HG03108 (cell line): ENCODE measurements around the gene GDI1.

Experiments used
- ATAC-seq: cut with Tn5 transposase; IDR thresholded peaks from one replicate; pipeline ENCODE4 v1.9.1; 2021; ENCODE audit warnings: moderate library complexity; ENCODE audit not compliant: unreplicated experiment

The GDI1 gene

DNA sequence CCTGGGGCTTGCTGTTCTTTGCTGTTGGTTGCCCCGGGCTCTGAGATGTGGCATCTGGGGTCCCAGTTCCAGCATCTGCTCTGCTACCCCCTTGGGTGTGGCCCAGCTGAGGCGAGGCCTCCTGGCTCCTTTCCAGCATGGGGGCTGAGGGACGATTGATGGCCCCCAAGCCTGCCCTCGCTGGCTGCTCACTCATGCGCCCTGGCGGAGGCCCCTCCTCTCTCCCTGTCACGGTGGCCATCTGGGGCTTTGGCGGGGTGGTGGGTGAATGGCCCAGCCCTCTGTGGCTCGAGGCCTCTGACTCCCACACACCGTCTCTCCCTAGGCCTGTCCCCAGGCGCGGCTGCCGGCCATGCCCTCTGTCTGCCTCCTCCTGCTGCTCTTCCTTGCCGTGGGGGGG, 22.9 kb downstream of the GDI1 start:
- no peak for ATAC-seq

DNA sequence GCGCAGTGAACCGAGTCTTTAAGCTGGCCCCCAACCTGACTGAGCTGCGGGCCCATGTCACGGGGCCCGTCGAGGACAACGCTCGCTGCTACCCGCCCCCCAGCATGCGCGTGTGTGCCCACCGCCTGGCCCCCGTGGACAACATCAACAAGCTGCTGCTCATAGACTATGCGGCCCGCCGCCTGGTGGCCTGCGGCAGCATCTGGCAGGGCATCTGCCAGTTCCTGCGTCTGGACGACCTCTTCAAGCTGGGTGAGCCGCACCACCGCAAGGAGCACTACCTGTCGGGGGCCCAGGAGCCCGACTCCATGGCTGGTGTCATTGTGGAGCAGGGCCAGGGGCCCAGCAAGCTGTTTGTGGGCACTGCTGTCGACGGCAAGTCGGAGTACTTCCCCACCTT, 23.4 kb downstream of the GDI1 start:
- no peak for ATAC-seq

DNA sequence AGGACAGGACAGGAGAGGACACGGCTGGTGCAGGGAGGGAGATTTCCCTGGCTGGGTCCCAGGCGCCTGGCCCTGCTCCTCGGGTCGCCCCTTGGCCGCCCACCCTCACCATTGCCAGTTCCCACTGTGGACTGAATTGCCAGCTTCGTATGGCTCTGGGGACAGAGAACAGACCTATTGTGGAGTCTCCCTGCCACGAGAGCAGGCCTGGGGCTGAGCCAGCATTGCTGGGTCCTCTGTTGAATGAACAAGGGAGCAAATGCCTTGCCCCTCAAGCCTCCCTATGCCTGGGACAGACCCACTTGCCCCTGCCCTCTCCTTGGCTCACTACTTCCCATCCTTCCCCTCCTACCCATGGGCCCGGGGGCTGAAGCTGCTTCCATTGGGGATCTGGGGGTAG, 25.4 kb downstream of the GDI1 start:
- ATAC-seq, result no peak

DNA sequence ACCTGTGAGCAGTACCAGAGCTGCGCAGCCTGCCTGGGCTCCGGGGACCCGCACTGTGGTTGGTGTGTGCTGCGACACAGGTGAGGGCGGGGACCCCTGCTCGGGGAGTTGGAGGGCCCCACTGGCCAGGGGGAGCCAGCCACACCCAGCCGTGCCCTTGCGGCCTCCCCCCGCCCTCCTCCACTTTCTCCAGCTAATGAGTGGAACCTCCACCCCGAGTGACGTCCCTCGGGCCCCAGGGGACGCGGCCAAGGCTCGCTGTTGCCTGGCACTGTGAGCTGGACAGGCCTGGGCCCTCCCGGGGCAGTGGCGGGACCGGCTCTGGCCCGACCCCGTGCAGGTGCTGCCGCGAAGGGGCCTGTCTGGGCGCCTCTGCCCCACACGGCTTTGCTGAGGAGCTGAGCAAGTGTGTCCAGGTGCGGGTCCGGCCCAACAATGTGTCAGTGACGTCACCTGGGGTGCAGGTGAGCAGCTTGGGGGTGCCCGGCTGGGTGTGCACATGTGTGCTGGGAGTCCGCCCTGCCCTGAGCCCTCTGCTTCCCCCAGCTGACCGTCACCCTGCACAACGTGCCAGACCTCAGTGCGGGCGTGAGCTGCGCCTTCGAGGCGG, 26.8 kb downstream of the GDI1 start:
- ATAC-seq, result no peak

DNA sequence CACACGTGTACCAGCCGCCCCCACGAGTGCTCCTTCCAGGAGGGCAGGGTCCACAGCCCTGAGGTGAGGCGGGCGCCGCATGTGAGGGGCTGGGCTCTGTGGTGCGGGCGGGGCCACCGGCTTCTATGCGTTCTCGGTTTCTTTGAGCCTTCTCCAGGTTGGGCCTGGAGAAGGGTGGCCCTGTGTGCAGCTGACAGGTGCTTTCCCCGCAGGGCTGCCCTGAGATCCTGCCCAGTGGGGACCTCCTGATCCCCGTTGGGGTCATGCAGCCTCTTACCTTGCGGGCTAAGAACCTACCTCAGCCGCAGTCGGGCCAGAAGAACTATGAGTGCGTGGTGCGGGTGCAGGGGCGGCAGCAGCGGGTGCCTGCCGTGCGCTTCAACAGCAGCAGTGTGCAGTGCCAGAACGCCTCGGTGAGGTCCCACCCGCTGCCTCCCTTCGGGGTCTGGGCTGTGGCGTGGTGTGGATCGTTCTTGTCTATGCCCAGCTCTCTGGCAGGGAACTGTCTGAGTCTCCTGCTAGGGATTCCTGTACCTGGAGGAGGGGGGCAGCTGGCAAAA, 27.9 kb downstream of the GDI1 start:
- no peak for ATAC-seq

DNA sequence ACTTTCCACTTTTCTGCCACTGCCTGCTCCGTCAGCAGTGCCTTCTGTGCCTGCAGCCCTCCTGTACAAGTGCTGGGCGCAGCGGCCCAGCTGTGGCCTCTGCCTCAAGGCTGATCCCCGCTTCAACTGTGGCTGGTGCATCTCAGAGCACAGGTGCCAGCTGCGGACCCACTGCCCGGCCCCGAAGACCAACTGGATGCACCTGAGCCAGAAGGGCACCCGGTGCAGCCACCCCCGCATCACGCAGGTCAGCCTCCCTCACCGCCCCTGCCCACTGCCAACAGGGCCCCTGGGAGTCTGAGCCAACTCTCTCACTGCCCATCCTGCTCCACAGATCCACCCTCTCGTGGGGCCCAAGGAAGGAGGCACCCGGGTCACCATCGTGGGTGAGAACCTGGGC, 28.6 kb downstream of the GDI1 start:
- no peak for ATAC-seq

DNA sequence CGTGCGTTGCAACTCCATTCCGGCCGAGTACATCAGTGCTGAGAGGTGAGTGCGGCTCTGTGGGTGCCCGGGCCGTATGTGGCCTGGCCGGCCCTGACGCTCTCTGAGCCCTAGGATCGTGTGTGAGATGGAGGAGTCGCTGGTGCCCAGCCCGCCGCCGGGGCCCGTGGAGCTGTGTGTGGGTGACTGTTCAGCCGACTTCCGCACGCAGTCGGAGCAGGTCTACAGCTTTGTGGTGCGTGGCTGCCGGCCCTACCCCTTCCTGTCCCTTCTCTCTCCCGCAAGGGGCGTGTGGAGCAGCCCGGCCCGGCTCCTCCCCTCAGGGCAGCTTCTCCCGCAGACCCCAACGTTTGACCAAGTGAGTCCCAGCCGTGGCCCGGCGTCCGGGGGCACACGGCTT, 29.1 kb downstream of the GDI1 start:
- no peak for ATAC-seq

DNA sequence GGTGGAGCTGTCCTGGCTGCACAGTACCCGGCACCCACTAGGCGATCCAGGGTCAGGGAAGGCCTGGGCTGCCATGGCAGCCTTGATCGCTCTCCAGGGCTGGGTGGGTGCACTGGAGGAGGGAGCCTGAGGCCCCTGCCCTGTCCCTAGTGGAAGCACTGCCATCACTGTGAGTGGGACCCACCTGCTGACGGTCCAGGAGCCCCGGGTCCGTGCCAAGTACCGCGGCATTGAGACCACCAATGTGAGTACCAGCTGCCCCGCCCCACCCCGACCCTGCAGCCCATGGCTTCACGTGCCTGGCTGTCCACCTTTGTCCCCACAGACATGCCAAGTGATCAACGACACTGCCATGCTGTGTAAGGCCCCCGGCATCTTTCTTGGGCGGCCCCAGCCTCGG, 30.0 kb downstream of the GDI1 start:
- no peak for ATAC-seq

DNA sequence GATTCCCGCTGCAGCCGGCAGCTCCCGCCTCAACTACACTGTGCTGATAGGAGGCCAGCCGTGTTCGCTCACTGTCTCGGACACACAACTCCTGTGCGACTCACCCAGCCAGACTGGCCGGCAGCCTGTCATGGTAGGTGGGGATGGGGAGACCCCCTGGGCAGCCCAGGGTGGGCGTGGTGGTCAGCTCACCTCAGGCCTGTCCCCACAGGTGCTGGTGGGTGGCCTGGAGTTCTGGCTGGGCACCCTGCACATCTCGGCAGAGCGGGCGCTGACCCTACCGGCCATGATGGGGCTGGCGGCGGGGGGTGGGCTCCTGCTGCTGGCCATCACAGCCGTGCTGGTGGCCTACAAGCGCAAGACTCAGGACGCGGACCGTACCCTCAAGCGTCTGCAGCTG, 30.6 kb downstream of the GDI1 start:
- ATAC-seq, result no peak

DNA sequence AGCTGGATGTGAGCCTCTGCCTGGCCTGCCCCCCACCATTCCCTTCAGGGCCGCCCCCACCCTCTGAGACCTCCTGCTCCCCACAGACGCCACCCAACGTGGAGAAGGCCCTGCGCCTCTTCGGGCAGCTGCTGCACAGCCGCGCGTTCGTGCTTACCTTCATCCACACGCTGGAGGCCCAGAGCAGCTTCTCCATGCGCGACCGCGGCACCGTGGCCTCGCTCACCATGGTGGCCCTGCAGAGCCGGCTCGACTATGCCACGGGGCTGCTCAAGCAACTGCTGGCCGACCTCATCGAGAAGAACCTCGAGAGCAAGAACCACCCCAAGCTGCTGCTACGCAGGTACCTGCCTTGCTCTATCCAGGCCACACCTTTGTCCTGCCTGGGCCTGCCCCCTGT, 31.3 kb downstream of the GDI1 start:
- no peak for ATAC-seq

DNA sequence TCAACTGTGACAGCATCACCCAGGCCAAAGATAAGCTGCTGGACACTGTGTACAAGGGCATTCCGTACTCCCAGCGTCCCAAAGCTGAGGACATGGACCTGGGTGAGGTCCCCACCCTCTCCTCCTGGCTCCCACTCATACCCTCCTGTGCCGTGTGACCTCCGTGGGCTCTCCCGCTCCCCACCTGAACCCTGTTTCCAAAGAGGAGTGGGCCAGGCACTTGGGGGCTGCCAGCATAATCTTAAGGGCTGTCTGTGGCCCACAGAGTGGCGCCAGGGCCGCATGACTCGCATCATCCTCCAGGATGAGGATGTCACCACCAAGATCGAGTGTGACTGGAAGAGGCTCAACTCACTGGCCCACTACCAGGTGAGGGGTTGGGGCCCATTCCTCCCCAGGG, 32.2 kb downstream of the GDI1 start:
- ATAC-seq, result no peak

DNA sequence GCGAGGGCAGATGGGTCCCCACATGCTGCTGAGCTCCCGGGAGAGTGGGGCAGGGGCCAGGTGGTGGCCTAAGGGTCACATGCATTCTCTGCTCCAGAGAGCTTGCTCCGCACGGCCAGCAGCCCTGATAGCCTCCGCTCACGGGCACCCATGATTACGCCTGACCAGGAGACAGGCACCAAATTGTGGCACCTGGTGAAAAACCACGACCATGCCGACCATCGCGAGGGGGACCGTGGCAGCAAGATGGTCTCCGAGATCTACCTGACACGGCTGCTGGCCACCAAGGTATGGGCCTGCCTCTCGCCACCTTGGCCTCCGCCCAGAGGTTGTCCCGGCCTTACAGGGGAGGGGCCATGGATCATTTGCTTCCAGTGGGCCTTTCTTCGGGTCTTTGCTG, 32.9 kb downstream of the GDI1 start:
- ATAC-seq, result no peak

DNA sequence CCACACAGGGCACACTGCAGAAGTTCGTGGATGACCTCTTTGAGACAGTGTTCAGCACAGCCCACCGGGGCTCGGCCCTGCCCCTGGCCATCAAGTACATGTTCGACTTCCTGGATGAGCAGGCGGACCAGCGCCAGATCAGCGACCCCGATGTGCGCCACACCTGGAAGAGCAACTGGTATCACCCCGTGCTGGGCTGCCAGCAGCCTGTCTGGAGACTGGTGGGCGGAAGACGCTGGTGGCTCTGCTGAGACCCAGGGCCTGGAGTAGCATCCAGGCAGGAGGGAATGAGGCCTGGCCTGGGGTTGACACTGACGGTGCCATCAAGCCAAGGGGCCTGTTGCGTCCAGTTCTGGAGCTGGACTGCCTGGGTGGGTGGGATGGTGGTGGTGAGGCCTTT, 33.5 kb downstream of the GDI1 start:
- ATAC-seq, result no peak

DNA sequence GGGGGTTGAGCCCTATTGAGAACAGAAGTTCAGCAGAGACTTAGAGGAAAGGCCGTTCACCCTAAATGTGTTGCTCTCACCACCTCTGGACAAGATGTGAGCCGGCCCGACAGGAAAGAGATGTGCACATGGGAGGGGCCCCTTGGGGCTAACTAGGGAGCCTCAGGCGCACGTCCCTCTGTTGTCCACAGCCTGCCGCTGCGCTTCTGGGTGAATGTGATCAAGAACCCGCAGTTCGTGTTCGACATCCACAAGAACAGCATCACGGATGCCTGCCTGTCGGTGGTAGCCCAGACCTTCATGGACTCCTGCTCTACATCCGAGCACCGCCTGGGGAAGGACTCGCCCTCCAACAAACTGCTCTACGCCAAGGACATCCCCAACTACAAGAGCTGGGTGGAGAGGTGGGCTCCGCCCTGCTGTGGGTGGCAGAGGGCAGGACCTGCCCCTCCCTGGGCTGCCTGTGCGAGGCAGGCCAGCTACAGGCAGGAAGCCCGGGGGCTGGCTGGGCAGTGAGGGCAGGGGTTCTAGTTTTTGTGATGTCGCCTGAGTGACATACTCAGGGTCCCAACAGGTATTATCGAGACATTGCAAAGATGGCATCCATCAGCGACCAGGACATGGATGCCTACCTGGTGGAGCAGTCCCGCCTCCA, 34.1 kb downstream of the GDI1 start:
- ATAC-seq, result no peak

DNA sequence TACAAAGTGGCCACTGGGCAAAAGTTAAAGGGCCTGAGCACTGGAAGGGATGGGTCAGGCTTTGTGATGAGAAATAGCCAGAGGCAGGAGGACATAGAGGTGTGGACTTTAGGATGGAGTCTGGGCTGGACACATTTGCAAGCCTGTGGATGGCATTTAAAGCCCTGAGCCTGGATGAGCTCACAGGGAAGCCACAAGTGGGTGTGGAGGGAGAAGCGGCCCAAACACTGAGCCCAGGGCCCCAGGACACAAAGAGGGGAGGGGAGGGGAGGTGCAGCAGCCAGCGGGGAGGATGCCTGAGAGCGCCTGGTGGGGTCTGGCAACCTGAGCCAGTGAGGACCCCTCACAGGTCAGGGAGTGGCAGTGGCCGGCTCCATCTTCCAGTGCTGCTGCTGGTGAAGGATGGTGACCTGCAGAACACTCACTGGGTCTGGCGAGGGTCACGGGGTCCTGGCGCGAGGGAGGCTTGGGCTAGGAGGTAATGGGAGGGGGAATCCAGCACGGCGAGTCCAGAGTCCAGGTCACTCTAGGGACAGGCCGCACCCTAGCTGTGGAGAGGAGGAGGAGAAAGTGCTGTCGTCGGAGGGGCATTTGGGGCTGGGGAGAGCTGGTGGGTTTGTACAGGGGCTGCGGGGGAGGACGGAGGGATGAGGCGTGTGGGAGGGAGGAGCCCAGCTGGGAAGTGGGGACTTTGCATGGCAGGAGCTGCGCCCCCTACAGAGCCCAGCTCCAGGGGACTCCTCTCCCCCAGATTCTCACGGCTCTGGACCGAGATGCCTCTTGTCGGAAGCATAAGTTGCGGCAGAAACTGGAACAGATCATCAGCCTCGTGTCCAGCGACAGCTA, 35.1 kb downstream of the GDI1 start:
- no peak for ATAC-seq

DNA sequence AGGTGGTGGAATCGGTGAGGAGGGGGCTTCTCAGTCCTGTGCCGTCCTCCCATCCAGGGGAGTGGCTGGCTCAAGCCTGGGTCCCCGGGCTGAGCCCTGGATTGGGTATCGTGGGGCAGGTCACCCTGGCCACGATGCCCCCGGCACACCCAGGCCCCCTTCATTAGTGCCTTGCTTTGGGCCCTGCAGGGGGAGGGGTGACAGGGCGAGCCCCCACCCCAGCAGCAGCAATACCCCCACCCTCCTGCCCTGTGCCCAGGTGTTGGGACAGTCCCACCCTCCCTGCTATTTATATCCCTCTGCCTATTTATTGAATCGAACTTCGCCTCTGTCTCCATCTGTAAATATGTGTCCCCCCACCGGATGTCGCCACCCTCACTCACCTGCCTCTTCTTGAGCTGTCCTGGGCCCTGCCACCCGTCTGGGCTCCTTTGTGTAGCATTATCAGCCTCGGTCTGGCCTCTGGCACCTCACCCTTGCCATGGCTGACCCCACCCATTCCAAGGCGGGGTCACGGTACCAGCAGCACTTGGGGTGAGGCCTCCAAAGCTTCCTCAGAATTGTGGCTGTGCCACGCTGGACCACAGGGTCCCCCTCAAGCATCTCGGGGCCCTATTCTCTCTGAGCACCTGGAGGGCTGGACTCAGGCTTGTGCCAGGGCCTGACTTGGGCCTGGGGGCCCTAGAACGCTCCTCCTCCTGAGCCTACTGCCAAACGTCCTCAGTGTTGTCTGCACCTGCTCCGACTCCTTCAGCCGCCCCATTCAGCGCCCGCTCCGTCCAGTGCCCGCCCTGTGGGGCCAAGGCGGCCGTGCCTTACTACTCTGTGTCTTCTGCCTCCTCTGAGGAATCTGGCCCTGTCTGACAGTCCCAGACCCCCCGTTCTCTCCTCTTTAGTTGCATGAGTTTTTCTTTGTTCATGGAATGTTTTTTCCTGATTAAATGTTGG, 36.0 kb downstream of the GDI1 start:
- ATAC-seq, result no peak

DNA sequence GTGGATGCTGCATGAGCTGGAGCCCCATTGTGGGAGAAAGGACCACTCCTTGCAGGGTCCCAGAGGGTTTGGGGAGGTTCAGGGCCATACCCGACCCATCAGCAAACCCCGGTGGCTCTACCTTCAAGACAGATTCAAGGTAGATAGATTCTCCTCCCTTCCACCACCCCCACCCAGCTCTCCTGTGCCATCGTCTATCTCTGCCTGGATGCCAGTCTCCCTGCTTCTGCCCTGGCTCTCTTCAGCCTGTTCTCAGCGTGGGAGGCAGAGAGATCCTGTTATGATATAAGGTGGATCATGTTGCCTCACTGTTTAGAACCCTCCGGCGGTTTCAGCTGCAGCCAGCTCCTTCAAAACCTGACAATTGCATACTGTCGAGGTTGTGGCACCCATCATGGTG, 36.7 kb downstream of the GDI1 start:
- ATAC-seq, result no peak

DNA sequence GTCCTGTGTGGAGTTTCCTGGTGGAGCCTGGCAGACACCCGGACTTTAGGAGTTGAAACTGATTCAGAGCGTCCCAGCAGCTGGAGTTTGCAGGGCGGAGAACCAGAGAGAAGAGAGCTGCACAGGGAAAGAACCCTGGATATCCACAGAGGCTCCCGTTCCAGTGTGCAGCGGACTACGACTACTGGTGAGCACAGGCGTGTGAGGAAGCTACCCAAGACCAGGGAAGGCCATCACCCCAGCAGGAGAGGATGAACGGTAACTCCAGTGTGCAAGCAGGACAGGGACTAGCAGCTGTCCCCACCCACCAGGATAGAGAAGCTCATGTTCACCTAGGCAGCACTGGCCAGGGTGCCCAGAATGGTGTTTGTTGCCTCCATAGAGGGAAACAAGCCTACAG, 39.9 kb downstream of the GDI1 start:
- ATAC-seq, result no peak

DNA sequence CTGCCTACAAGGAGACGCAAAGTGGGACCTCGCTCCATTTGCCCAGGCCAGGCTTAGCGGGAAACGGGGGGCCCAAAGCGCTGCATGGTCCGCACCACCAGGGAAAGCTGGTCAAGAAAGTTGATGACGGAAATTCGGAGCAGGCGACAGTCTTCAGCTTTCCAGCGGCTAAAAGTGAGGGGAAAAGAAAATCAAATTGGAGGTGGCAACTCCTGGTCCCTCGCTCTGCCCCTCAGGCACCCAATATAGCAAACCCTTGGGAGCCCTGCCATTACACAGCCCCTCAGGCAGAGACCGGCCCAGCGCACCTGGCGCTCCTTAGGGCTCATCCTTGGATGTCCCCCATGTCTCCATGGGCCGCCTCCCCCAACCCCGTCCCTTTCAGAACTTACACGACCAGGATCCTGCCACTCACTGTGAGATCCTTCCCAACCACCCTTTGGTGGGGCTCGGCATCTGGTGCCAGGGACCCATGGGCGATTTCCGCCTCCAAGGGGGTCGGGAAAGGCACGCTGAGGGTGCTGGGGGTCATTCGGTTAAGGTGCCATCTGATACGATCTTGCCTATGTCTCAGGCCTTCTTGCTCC, 41.0 kb downstream of the GDI1 start:
- ATAC-seq, result no peak
